Adrenal gland (tissue), 5 donors: Measurements from ENCODE around the gene SMG1.

Experiments used
- CTCF ChIP-seq, 6 experiments: fragments of 450-650 bp in 4 of 6; fragments of 200-600 bp in 2 of 6; sonication (generic) in 1 of 6; IDR thresholded peaks; 1 replicate in 5 of 6; 2 replicates in 1 of 6; pipeline versions ENCODE4 v1.5.1 to v1.8.0; 2016 to 2021; ENCODE audit warnings: antibody characterized with exemption in 6 of 6, mild to moderate bottlenecking in 2 of 6, moderate library complexity in 1 of 6
- POLR2A ChIP-seq, 2 donors: fragments of 450-650 bp; IDR thresholded peaks; one replicate each; pipeline ENCODE4 v1.6.1; 2017; ENCODE audit warnings: antibody characterized with exemption in 2 of 2, mild to moderate bottlenecking in 2 of 2, moderate library complexity in 1 of 2
- donor health status: DM: no; HTN: no; CAD: no.

GRCh38 chr16:18783430-18784341 is 142.5 kb downstream of the SMG1 start:
- TF ChIP-seq CTCF (IDR thresholded peaks at IDR 0.05) (no peak), POLR2A (IDR thresholded peaks at IDR 0.05) (no peak)
